PC-3 (cell line): Measurements from ENCODE around the gene MBNL3. TPM values are rescaled to one million over a fixed set of nuclear protein-coding genes. Genes with fewer than 3 reads are reported as not detected.
"Not testable (repeated sequence)": the region's sequence is repeated elsewhere in the genome, so short reads cannot be mapped to it uniquely, and the experiment has no call there.

Experiments used
- ATAC-seq: fragments of 200-7000 bp; cut with Tn5 transposase; 2 replicates; pipeline ENCODE4 v1.9.1; 2020; ENCODE audit warnings: mild to moderate bottlenecking, moderate library complexity
- BruUV-seq: library from RNA; stranded (reverse); fragments of 400-500 nt; replicated peaks from 2 replicates; lab custom pipeline; 2021; lab: Mats Ljungman, UMichigan
- CTCF ChIA-PET: fragments of 300-600 bp; sonication (Branson Sonifier 250); formaldehyde crosslinking; loops from one replicate; lab custom pipeline; 2022; ENCODE audit warnings: antibody characterized with exemption; lab: Charles Lee
- POLR2A ChIA-PET: fragments of 300-600 bp; sonication (Branson Sonifier 250); formaldehyde crosslinking; loops from one replicate; lab custom pipeline; 2022; ENCODE audit warnings: antibody characterized with exemption; ENCODE audit not compliant: unreplicated experiment; lab: Charles Lee
- DNase-seq: peaks from one replicate; pipeline ENCODE4 v3.0.0-alpha.2; 2015
- H2AFZ ChIP-seq: fragments of 300-600 bp; sonication (generic); 2 replicates; pipeline ENCODE4 v1.6.0; 2016; ENCODE audit warnings: antibody characterized with exemption, low read length
- H3F3A ChIP-seq: fragments of 300-600 bp; sonication (generic); one replicate; pipeline ENCODE4 v1.6.0; 2017; ENCODE audit warnings: antibody characterized with exemption, low read length, control low read depth, mild to moderate bottlenecking; ENCODE audit not compliant: unreplicated experiment
- H3K27ac ChIP-seq: fragments of 300-600 bp; sonication (generic); 2 replicates; pipeline ENCODE4 v1.5.1; 2016; ENCODE audit warnings: mild to moderate bottlenecking, low read length
- H3K27me3 ChIP-seq: fragments of 300-600 bp; sonication (generic); 2 replicates; pipeline ENCODE4 v1.6.1; 2016; ENCODE audit warnings: low read length, mixed read lengths
- H3K36me3 ChIP-seq: fragments of 300-600 bp; sonication (generic); 2 replicates; pipeline ENCODE4 v1.6.1; 2016; ENCODE audit warnings: low read depth, mixed run types, low read length, mixed read lengths
- H3K4me1 ChIP-seq: fragments of 300-600 bp; sonication (generic); 2 replicates; pipeline ENCODE4 v1.5.1; 2016; ENCODE audit warnings: low read length; ENCODE audit not compliant: insufficient read depth
- H3K4me2 ChIP-seq: fragments of 300-600 bp; sonication (generic); 2 replicates; pipeline ENCODE4 v1.6.0; 2016; ENCODE audit warnings: low read length
- H3K4me3 ChIP-seq: fragments of 300-600 bp; sonication (generic); 2 replicates; pipeline ENCODE4 v1.5.1; 2016; ENCODE audit warnings: mild to moderate bottlenecking, low read length, mixed read lengths
- H3K79me2 ChIP-seq: fragments of 300-600 bp; sonication (generic); 2 replicates; pipeline ENCODE4 v1.6.1; 2017; ENCODE audit warnings: low read length, mixed read lengths
- H3K9ac ChIP-seq: fragments of 300-600 bp; sonication (generic); 2 replicates; pipeline ENCODE4 v1.6.0; 2016; ENCODE audit warnings: mild to moderate bottlenecking, low read length
- H3K9me2 ChIP-seq: fragments of 300-600 bp; sonication (generic); replicated peaks from 2 replicates; pipeline ENCODE4 v1.6.1; 2016; ENCODE audit warnings: mixed run types, low read length, mixed read lengths
- H3K9me3 ChIP-seq: fragments of 300-600 bp; sonication (generic); 2 replicates; pipeline ENCODE4 v1.6.1; 2016; ENCODE audit warnings: low read length, mixed read lengths
- H4K20me1 ChIP-seq: fragments of 300-600 bp; sonication (generic); 2 replicates; pipeline ENCODE4 v1.6.1; 2016; ENCODE audit warnings: low read length, mixed read lengths
- EZH2 ChIP-seq: fragments of 300-600 bp; sonication (generic); IDR thresholded peaks from one replicate; pipeline ENCODE4 v1.6.1; 2017; ENCODE audit warnings: antibody characterized with exemption, mild to moderate bottlenecking, low read length; ENCODE audit not compliant: unreplicated experiment
- EZH2phosphoT487 ChIP-seq: fragments of 300-600 bp; sonication (generic); IDR thresholded peaks from 2 replicates; pipeline ENCODE4 v1.6.1; 2018; ENCODE audit warnings: mild to moderate bottlenecking, antibody characterized with exemption, low read length, borderline replicate concordance
- intact Hi-C: fragments of 100-400 bp; cut with micrococcal nuclease; formaldehyde crosslinking; loops from 2 replicates; pipeline ENCODE4 v1.9.0; 2023
- total RNA-seq: library from RNA; depleted of rRNA; stranded (reverse); fragments of >200 nt; gene quantifications from 2 replicates; pipeline ENCODE4 v1.2.3, GENCODE V29; 2014
- TF ChIP-seq, protein P1 (sequence below): fragments of 300-600 bp; sonication (generic); conservative IDR thresholded peaks from 2 replicates; pipeline ENCODE4 v1.5.1; 2017; ENCODE audit warnings: antibody characterized with exemption, low read depth, mild to moderate bottlenecking, low read length

The MBNL3 gene
- total RNA-seq, 1 experiment from 2014 or later, result 4.4 TPM

DNA sequence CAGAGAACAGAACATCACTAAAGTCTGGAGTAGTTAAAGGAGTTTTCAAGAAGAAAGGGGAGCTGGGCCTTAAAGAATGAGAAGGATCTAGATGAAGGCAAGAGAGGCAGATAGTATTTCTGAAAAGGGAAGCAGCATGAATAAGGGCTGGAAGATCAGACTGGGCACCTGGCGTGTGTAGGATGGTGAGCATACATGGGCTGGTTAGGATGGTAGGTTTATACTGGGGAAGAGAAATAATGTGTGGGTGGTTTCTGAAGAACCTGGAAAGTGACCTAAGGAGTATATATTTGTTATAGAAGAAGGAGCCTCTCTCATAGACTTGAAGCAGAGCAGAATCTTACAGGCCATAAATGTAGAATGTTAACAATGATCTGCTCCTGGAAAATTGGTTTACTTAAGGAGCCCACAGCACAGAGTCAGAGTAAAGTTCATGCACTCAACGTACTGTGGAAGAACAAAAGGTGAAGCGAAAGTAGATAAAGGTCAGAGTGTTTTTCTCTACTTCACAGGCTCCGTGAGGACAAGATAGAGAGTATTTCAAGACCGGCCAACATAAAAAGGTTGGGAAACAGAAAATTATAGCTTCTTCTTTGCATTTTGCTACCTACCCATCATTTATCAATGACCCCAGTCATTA is 35.8 kb downstream of the MBNL3 start:
- ATAC-seq (no peak), DNase-seq (no peak)
- H3K4me3 ChIP-seq, result no peak overlapping the region
- no peak overlapping the region for H3K27ac ChIP-seq
- H3K27me3 ChIP-seq, result no peaks in the 10 kb centered on the region
- no peaks in the 10 kb centered on the region for H3K9me3 ChIP-seq
- H3K79me2 ChIP-seq, result no peaks in the 10 kb centered on the region
- H3K9me2 ChIP-seq, result no peaks in the 10 kb centered on the region
- H3K4me1 ChIP-seq, result no peaks in the 10 kb centered on the region
- H3K4me2 ChIP-seq, result no peak overlapping the region
- no TSS peak for BruUV-seq
- TF ChIP-seq EZH2phosphoT487 (no peak), EZH2 (no peak)
- TF ChIP-seq, protein P1, sequence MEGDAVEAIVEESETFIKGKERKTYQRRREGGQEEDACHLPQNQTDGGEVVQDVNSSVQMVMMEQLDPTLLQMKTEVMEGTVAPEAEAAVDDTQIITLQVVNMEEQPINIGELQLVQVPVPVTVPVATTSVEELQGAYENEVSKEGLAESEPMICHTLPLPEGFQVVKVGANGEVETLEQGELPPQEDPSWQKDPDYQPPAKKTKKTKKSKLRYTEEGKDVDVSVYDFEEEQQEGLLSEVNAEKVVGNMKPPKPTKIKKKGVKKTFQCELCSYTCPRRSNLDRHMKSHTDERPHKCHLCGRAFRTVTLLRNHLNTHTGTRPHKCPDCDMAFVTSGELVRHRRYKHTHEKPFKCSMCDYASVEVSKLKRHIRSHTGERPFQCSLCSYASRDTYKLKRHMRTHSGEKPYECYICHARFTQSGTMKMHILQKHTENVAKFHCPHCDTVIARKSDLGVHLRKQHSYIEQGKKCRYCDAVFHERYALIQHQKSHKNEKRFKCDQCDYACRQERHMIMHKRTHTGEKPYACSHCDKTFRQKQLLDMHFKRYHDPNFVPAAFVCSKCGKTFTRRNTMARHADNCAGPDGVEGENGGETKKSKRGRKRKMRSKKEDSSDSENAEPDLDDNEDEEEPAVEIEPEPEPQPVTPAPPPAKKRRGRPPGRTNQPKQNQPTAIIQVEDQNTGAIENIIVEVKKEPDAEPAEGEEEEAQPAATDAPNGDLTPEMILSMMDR, result no peak
- POLR2A ChIA-PET, result no interaction called here
- no peak overlapping the region for H3K9ac ChIP-seq
- CTCF ChIA-PET, result no interaction called here
- H3F3A ChIP-seq, result no peaks in the 10 kb centered on the region
- intact Hi-C loops, result no loop called here
- H4K20me1 ChIP-seq, result no peaks in the 10 kb centered on the region
- H3K36me3 ChIP-seq, result no peaks in the 10 kb centered on the region
- H2AFZ ChIP-seq, result no peak overlapping the region

GRCh38 chrX:132445909-132446308 is 42.9 kb downstream of the MBNL3 start:
- BruUV-seq, H3K27ac ChIP-seq, H3K9ac ChIP-seq, DNase-seq, H3K79me2 ChIP-seq, H2AFZ ChIP-seq, H3K9me3 ChIP-seq, CTCF ChIA-PET, POLR2A ChIA-PET, H3F3A ChIP-seq, H3K27me3 ChIP-seq, H4K20me1 ChIP-seq, H3K4me2 ChIP-seq, H3K36me3 ChIP-seq, H3K9me2 ChIP-seq, ATAC-seq, H3K4me3 ChIP-seq: not testable (repeated sequence)
- intact Hi-C loops, result loop anchor here (2.0 kb wide), 1 partner anchor 21 kb away; no protein-coding TSS in a partner anchor
- peaks cover 13% of the 10 kb centered on the region for H3K4me1 ChIP-seq

GRCh38 chrX:132444936-132445335 is 43.9 kb downstream of the MBNL3 start:
- Histone ChIP-seq H3K9me3 (no peaks in the 10 kb centered on the region), H3K79me2 (no peaks in the 10 kb centered on the region), H3K4me2 (peak overlapping the region; percentile 53; the same call in 1 of the 2 replicates), H3K9me2 (no peaks in the 10 kb centered on the region), H3F3A (no peaks in the 10 kb centered on the region), H2AFZ (no peak overlapping the region), H3K4me3 (no peak overlapping the region), H3K9ac (no peak overlapping the region), H3K27me3 (no peaks in the 10 kb centered on the region), H3K36me3 (no peaks in the 10 kb centered on the region), H3K4me1 (peaks cover 13% of the 10 kb centered on the region), H3K27ac (no peak overlapping the region), H4K20me1 (no peaks in the 10 kb centered on the region)
- no TSS peak for BruUV-seq
- peak; percentile 79 for DNase-seq
- ChIA-PET CTCF (no interaction called here), POLR2A (no interaction called here)
- intact Hi-C loops, result loop anchor here (2.0 kb wide), 1 partner anchor 22 kb away; no protein-coding TSS in a partner anchor
- TF ChIP-seq EZH2, result no peak
- TF ChIP-seq, protein P1, result no peak
- TF ChIP-seq EZH2phosphoT487, result no peak
- peak; percentile 98 for ATAC-seq
